ENCODE measurements around the gene RAB27B.

Gene RAB27B

DNA sequence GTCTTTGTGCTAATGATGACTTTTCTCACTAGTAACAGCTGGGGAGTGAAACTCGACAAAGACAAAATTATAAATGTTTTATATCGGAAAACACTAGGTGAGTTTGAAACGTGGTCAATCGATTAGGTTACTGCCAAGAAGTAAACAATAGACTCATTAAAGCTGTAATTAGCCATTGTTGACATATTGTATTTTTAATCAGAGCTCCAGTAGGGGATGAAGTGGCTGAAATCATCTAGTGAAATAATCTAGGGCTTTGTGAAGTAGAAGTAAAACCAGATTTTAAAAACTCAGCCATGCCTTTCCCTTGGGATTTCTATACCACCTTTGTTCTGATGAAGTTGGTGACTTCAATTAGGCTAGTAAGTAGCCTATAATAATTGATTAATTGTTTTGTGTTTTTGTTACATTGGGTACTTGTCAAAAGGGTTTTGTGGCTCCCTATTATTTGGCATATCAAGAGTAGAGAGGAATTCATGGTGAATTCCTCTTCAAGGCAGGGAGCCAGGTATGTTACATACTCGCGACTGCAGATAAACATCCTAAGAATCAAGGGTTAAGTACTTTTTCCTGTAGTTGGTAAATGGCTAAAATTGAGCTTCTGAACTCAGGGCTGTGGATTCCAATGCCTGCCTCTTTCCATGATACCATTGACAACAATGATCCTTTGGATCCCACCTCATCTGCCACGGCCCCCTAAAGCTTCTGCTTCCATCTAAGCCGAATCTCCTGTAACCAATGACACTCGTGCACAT is 31.6 kb downstream of the RAB27B start:
- H3K36me3 Mint-ChIP-seq, result no peaks in the 10 kb centered on the region
- no peaks in the 10 kb centered on the region for H3K4me1 Mint-ChIP-seq
- H3K27ac Mint-ChIP-seq, result no peak overlapping the region
- ATAC-seq (ENCODE audit: low read depth) (no peak), DNase-seq (ENCODE audit: low spot score in 2 of 2) (no peak)
- peaks cover 4% of the 10 kb centered on the region for H3K27me3 Mint-ChIP-seq
- H3K9me3 Mint-ChIP-seq, result no peaks in the 10 kb centered on the region
- H3K4me3 Mint-ChIP-seq, result no peak overlapping the region

DNA sequence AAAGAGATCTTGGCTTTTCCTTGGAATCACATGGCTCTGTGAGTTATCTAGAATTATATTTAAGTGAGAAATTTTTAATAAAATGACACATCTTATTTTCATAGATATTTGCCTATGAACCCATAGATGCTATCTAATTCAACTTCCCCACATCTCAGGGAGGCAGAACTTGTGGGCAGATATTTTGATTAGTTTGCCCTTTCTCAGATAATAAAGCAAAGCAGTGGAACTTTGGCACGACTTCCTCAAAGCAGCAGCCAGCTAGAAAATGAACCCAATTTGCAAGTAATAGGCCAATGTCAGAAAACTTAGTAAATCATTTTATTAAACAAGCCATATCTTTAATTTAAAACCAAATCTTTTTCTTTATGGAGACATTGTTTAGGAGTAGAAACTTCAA is 32.7 kb downstream of the RAB27B start:
- no peak for ATAC-seq (ENCODE audit: low read depth)

DNA sequence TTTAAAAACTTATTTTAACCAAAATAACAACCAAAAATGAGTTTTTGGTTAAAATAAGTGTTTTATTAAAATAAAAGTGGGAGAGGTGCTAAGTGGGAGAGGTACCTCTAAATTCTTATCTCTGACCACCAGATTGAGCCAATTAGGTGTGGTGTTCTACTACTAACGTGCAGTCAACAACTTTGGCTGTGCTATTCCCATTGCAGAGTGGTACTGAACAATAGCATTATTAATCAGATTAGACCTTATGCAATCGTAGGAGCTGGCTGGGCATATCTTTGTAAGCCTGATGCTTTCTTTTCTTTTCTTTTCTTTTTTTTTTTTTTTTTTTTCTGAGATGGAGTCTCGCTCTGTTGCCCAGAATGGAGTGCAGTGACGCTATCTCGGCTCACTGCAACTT is 38.9 kb downstream of the RAB27B start:
- Mint-ChIP-seq H3K4me1 (no peaks in the 10 kb centered on the region), H3K4me3 (no peak overlapping the region), H3K27me3 (peaks cover 3% of the 10 kb centered on the region), H3K9me3 (no peaks in the 10 kb centered on the region), H3K36me3 (no peaks in the 10 kb centered on the region), H3K27ac (no peak overlapping the region)
- DNase-seq (ENCODE audit: low spot score in 2 of 2) (no peak), ATAC-seq (ENCODE audit: low read depth) (no peak)

More for the DNA sequence above, 32.7 kb downstream of the RAB27B start:
- no peaks in the 10 kb centered on the region for H3K36me3 Mint-ChIP-seq
- H3K27ac Mint-ChIP-seq, result no peak overlapping the region
- no peaks in the 10 kb centered on the region for H3K9me3 Mint-ChIP-seq
- no peak for DNase-seq (ENCODE audit: low spot score in 2 of 2)
- H3K27me3 Mint-ChIP-seq, result peaks cover 2% of the 10 kb centered on the region
- no peaks in the 10 kb centered on the region for H3K4me1 Mint-ChIP-seq
- H3K4me3 Mint-ChIP-seq, result no peak overlapping the region

DNA sequence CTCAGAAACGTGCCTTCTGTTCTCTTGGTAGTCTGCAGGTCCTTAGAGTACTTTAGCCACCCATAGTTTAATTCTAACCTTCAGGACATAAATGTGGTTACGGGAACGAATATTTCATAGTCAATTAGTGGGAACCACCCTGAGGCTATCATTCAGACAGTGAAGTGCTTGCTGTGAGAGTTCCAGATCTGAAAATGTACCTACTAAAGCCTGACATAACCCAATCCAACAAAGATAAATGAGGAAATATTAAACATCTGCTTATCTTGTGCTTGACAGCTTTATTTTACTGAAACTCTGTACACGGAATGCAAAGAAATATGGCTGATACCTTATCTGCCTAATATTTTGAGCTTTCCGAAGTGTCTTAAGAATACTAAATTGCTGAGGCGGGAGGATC is 43.0 kb downstream of the RAB27B start:
- H3K27ac Mint-ChIP-seq, result no peak overlapping the region
- no peaks in the 10 kb centered on the region for H3K4me1 Mint-ChIP-seq
- no peak overlapping the region for H3K4me3 Mint-ChIP-seq
- H3K9me3 Mint-ChIP-seq, result no peaks in the 10 kb centered on the region
- DNase-seq (ENCODE audit: low spot score in 2 of 2) (no peak), ATAC-seq (ENCODE audit: low read depth) (no peak)
- no peaks in the 10 kb centered on the region for H3K36me3 Mint-ChIP-seq
- peaks cover 5% of the 10 kb centered on the region for H3K27me3 Mint-ChIP-seq

DNA sequence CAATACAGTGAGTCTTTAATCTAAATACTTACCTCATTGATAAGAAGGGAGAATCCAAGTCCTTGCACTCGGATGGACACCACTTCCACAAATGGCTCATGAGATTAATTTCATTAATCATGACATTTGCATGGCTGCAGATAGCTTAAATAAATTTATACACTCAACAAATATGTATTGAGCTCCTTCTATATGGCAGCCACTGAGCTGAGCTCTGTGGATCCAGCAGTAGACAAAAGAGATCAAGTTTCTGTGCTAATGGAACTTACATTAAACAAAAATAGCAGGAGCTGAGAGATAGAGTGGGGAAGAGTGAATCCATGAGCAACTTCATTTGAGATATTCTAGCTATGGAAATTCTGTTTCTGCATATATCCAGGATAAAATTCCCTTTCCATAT is 44.4 kb downstream of the RAB27B start:
- ATAC-seq (ENCODE audit: low read depth), result no peak
- H3K27me3 Mint-ChIP-seq, result peaks cover 4% of the 10 kb centered on the region
- H3K36me3 Mint-ChIP-seq, result no peaks in the 10 kb centered on the region
- H3K9me3 Mint-ChIP-seq, result no peaks in the 10 kb centered on the region
- no peak for DNase-seq (ENCODE audit: low spot score in 2 of 2)
- no peak overlapping the region for H3K27ac Mint-ChIP-seq
- no peak overlapping the region for H3K4me3 Mint-ChIP-seq
- no peaks in the 10 kb centered on the region for H3K4me1 Mint-ChIP-seq

DNA sequence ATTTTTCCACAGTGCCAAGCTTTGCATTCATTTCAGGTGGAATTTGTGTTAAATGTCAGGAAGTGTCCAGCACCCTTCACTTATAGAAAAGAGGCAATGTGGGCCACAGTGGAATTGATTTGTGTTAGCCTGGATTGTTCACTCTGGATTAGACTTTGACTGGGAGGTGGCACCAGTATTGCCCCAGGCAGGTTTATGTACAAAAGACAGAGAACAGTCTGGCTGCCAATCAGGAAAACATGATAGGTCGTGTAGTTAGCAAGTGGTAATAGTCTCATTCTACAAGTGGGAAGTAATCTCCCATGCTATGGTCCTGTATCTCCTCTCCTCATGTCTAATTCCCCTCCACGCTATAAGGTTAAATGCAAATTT is 45.6 kb downstream of the RAB27B start:
- no peaks in the 10 kb centered on the region for H3K9me3 Mint-ChIP-seq
- H3K36me3 Mint-ChIP-seq, result no peaks in the 10 kb centered on the region
- no peak overlapping the region for H3K4me3 Mint-ChIP-seq
- H3K27me3 Mint-ChIP-seq, result peaks cover 4% of the 10 kb centered on the region
- H3K27ac Mint-ChIP-seq, result no peak overlapping the region
- H3K4me1 Mint-ChIP-seq, result no peaks in the 10 kb centered on the region
- no peak for ATAC-seq (ENCODE audit: low read depth)
- DNase-seq (ENCODE audit: low spot score in 2 of 2), result no peak

DNA sequence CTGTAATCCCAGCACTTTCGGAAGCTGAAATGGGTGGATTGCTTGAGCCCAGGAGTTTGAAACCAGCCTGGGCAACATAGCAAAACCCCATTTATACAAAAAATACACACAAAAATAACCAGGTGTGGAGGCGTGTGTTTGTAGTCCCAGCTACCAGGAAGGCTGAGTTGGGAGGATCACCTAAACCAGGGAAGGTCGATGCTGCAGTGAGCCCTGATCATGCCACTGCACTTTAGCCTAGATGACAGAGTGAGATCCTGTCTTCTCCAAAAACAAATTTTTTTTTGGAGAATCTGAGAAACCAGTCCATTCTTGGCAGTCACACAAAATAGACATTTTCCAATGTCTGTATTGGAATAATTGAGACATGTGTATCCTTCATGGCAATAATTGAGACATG is 46.8 kb downstream of the RAB27B start:
- H3K27me3 Mint-ChIP-seq, result peaks cover 2% of the 10 kb centered on the region
- no peaks in the 10 kb centered on the region for H3K36me3 Mint-ChIP-seq
- DNase-seq (ENCODE audit: low spot score in 2 of 2), result no peak
- no peaks in the 10 kb centered on the region for H3K4me1 Mint-ChIP-seq
- no peak overlapping the region for H3K27ac Mint-ChIP-seq
- H3K4me3 Mint-ChIP-seq, result no peak overlapping the region
- H3K9me3 Mint-ChIP-seq, result no peaks in the 10 kb centered on the region
- no peak for ATAC-seq (ENCODE audit: low read depth)

DNA sequence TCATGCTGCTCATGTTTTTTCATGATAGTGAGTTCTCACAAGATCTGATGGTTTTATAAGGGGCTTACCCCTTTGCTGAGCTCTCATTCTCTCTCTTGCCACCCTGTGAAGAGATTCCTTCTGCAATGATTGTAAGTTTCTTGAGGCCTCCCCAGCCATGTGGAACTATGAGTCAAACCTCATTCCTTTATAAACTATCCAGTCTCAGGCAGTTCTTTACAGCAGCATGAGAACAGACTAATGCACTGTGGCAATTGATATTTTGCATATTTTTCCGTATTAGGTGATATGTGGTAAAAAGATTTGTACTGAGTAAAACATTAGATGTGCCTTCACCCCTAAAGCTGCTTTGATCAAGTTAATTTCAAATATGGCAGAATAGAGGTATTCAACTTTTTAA is 48.8 kb downstream of the RAB27B start:
- Mint-ChIP-seq H3K9me3 (no peaks in the 10 kb centered on the region), H3K36me3 (no peaks in the 10 kb centered on the region), H3K27ac (no peak overlapping the region), H3K4me3 (no peak overlapping the region), H3K4me1 (no peaks in the 10 kb centered on the region), H3K27me3 (peaks cover 6% of the 10 kb centered on the region)
- DNase-seq (ENCODE audit: low spot score in 2 of 2) (no peak), ATAC-seq (ENCODE audit: low read depth) (no peak)

DNA sequence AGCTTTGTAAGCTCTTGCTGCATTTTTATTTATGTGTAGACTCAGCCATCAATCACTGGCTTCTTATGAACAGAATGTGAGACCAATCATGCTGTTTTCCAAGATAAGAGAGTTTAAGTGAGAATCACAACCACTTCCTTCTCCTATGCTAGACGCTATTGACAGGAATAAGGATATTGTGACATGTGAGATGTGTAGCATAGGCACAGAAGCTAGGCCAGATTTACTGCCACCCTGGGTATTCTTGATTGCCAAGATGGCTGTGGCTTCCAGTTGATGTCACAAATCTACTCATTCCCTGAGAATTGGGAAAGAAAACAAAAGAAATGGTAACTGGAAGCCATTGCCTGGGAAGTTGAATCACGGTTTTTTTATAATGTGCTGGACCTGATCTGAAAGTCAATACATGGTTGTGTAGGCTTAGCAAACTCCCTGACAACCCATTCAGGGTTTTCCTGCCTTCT is 49.9 kb downstream of the RAB27B start:
- ATAC-seq (ENCODE audit: low read depth), result no peak
- DNase-seq (ENCODE audit: low spot score in 2 of 2), result no peak
- Mint-ChIP-seq H3K4me3 (no peak overlapping the region), H3K9me3 (no peaks in the 10 kb centered on the region), H3K27me3 (peaks cover 11% of the 10 kb centered on the region), H3K27ac (no peak overlapping the region), H3K36me3 (no peaks in the 10 kb centered on the region), H3K4me1 (no peaks in the 10 kb centered on the region)

DNA sequence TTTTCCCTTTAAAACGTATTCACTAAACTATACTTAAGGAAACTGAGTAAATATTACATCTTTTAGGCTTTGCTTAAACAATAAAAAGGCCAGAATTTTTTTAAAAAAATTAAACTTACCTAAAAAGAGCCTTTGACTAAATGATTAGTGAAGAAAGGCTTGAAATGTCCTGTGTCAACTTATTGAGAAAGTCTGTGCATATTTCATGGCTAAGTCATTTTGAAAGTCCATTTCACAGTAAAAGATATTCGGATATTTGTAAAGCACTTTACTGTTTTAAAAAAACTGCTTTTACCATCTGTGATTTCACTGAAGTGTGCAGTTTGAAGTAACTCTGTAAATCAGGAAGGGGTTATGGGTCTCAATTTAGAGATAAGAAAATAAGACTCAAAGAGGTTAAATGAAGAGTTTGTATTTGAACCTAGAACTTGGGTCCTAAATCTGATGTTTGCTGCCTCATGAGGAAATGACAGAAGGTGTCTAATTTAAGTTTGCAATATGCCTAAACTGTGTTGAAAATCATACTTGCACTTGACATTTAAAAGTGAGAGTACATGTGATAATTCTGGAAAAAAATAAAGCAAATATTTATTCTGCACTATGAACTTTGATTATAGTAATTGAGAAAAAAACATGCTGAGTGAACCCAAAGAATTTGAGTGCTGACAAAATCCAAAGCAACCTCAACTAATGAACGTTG is 50.5 kb downstream of the RAB27B start:
- no peak overlapping the region for H3K27ac Mint-ChIP-seq
- H3K9me3 Mint-ChIP-seq, result no peaks in the 10 kb centered on the region
- no peak overlapping the region for H3K4me3 Mint-ChIP-seq
- no peaks in the 10 kb centered on the region for H3K4me1 Mint-ChIP-seq
- H3K27me3 Mint-ChIP-seq, result peaks cover 11% of the 10 kb centered on the region
- ATAC-seq (ENCODE audit: low read depth) (no peak), DNase-seq (ENCODE audit: low spot score in 2 of 2) (no peak)
- no peaks in the 10 kb centered on the region for H3K36me3 Mint-ChIP-seq

DNA sequence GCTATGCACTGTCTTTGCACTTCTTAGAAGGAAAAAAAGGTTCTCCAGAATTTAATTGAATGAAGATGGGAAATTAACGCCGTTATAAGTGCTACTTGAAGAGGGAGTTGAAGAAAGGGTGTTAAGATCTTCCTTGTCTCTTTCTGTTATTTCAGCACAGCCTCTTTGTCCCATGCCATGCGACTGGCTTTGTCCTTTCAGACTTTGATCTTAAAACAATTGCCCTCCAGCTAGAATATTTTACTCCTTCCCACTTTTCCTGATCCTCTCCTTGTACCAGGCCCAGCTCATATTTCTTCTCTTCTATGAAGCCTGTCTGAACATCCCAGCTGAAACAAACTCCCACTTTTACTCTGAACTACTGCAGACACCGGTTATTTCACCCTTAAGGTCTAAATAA is 51.4 kb downstream of the RAB27B start:
- no peak for DNase-seq (ENCODE audit: low spot score in 2 of 2)
- H3K4me1 Mint-ChIP-seq, result no peaks in the 10 kb centered on the region
- peaks cover 10% of the 10 kb centered on the region for H3K27me3 Mint-ChIP-seq
- ATAC-seq (ENCODE audit: low read depth), result no peak
- no peaks in the 10 kb centered on the region for H3K9me3 Mint-ChIP-seq
- no peaks in the 10 kb centered on the region for H3K36me3 Mint-ChIP-seq
- no peak overlapping the region for H3K27ac Mint-ChIP-seq
- no peak overlapping the region for H3K4me3 Mint-ChIP-seq

DNA sequence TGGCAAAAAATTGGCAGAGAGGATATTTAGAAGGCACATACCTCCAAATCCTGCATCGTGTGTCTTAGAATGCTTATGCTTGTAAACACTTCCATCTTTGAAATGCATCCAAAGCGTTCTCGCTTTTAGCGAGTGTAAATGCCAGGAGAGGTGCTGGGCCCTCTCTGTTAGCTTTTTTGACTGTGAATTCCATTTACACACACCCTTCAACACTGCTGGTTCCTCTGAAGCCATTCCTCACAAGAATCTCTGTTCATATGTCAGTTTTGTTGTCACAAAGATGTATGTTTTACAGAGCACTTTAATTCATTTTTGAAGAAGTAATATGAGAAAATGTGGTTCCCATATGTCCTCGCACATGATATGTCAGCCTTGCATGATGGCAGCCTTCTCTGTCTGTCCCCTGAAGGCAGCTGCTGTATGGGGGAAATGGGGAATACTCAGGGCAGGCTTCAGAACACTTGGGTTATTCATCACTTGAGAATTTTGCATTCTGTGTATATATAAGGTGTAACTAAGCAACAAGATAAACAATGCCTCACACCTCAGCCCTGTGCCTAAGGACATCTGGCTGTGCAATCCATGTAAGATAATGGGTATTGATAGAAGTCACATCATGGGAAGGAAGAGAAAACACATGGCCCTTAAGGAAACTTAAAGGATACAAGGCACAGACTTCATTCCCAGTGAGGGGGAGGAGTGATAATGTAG is 52.3 kb downstream of the RAB27B start:
- no peaks in the 10 kb centered on the region for H3K9me3 Mint-ChIP-seq
- no peaks in the 10 kb centered on the region for H3K4me1 Mint-ChIP-seq
- H3K27me3 Mint-ChIP-seq, result peaks cover 9% of the 10 kb centered on the region
- H3K36me3 Mint-ChIP-seq, result no peaks in the 10 kb centered on the region
- H3K27ac Mint-ChIP-seq, result no peak overlapping the region
- H3K4me3 Mint-ChIP-seq, result no peak overlapping the region
- DNase-seq (ENCODE audit: low spot score in 2 of 2) (no peak), ATAC-seq (ENCODE audit: low read depth) (no peak)

DNA sequence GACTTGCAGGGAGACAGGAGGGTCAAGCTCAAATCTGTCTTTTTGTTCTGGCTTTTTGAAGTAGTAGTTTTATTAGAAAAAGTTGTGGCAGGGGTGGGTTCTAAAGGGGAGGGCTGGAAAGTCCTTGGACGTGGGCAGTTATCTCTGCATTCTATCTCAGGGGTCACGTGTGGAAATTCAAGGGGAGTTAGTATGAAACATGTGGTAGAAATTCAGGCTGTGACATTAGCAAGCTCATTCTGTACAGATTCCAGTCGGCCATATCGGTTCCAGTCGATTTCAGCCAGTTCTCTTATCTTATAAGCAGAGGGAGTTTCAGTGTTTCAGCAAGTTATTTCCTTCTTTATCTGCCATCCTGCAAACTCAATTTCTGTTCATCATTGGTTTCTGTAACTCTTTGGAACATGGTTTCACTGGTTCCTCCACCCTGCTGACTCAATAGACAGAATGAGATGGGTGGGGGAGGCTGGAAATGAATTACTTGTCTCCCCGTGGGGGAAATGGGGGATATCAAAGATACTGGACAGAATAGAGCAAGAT is 53.0 kb downstream of the RAB27B start:
- Mint-ChIP-seq H3K4me1 (no peaks in the 10 kb centered on the region), H3K27ac (no peak overlapping the region), H3K27me3 (peaks cover 10% of the 10 kb centered on the region), H3K9me3 (no peaks in the 10 kb centered on the region), H3K36me3 (no peaks in the 10 kb centered on the region), H3K4me3 (no peak overlapping the region)
- no peak for ATAC-seq (ENCODE audit: low read depth)
- no peak for DNase-seq (ENCODE audit: low spot score in 2 of 2)

DNA sequence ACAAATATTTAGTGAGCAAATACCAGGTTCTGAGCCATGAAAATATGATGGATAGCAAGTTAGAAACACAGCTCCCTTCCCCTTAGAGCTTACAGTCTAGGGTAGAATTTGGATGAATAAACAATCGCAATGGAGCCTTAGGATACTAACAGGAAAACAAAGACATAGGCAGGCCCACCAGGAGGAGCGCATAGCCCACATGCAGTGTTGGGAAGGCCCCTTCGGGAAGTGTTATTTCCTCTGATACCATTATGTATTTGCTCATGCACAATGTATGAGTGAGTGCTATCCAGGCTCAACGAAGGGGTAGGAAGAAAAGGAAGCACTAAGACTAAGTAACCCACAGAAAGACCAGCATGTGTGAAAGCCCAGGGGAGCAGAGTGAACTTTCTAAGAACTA is 54.0 kb downstream of the RAB27B start:
- peaks cover 10% of the 10 kb centered on the region for H3K27me3 Mint-ChIP-seq
- ATAC-seq (ENCODE audit: low read depth) (no peak), DNase-seq (ENCODE audit: low spot score in 2 of 2) (no peak)
- H3K36me3 Mint-ChIP-seq, result no peaks in the 10 kb centered on the region
- H3K9me3 Mint-ChIP-seq, result no peaks in the 10 kb centered on the region
- H3K27ac Mint-ChIP-seq, result no peak overlapping the region
- no peaks in the 10 kb centered on the region for H3K4me1 Mint-ChIP-seq
- no peak overlapping the region for H3K4me3 Mint-ChIP-seq
